HEK293 (cell line): ENCODE results near the gene PNLIPRP1.

Experiments
- BCL11A ChIP-seq: fragments of 450-650 bp; formaldehyde crosslinking; IDR thresholded peaks from 2 replicates; pipeline ENCODE4 v1.5.1; 2016; ENCODE audit warnings: low read depth, missing biosample characterization, missing genetic modification characterization
- GLIS2 ChIP-seq: fragments of 450-650 bp; formaldehyde crosslinking; IDR thresholded peaks from 2 replicates; pipeline ENCODE4 v1.5.1; 2016; ENCODE audit warnings: missing biosample characterization, missing genetic modification characterization
- REST ChIP-seq: fragments of 450-650 bp; formaldehyde crosslinking; IDR thresholded peaks from 2 replicates; pipeline ENCODE4 v1.5.1; 2016; ENCODE audit warnings: missing biosample characterization, missing genetic modification characterization
- TRIM28 ChIP-seq: IDR thresholded peaks from 2 replicates; pipeline ENCODE4 v1.6.1; 2011; ENCODE audit warnings: low read length, control low read depth, borderline replicate concordance
- ZNF138 ChIP-seq: fragments of 450-650 bp; formaldehyde crosslinking; IDR thresholded peaks from 2 replicates; pipeline ENCODE4 v1.5.1; 2016; ENCODE audit warnings: missing biosample characterization, missing genetic modification characterization, borderline replicate concordance
- ZNF202 ChIP-seq: fragments of 450-650 bp; formaldehyde crosslinking; IDR thresholded peaks from 2 replicates; pipeline ENCODE4 v1.5.1; 2016; ENCODE audit warnings: missing biosample characterization, missing genetic modification characterization, borderline replicate concordance
- ZNF274 ChIP-seq, 2 experiments: fragments of 200-500 bp in 1 of 2; fragments of 450-650 bp in 1 of 2; sonication (Bioruptor generic) in 1 of 2; formaldehyde crosslinking in 1 of 2; IDR thresholded peaks; 2 replicates each; pipeline versions ENCODE4 v1.5.1 to v1.6.1; 2014 to 2016; ENCODE audit warnings: borderline replicate concordance in 1 of 2, inconsistent platforms in 1 of 2, low read length in 1 of 2, missing biosample characterization in 1 of 2, missing genetic modification characterization in 1 of 2
- ZSCAN4 ChIP-seq: fragments of 450-650 bp; formaldehyde crosslinking; IDR thresholded peaks from 2 replicates; pipeline ENCODE4 v1.5.1; 2017; ENCODE audit warnings: missing biosample characterization, missing genetic modification characterization
- TF ChIP-seq, protein P1 (sequence below): fragments of 450-650 bp; formaldehyde crosslinking; IDR thresholded peaks from 2 replicates; pipeline ENCODE4 v1.5.1; 2016; ENCODE audit warnings: missing biosample characterization, missing genetic modification characterization
- TF ChIP-seq, protein P2 (sequence below): fragments of 450-650 bp; formaldehyde crosslinking; IDR thresholded peaks from 2 replicates; pipeline ENCODE4 v1.5.1; 2016; ENCODE audit warnings: missing biosample characterization, missing genetic modification characterization
- TF ChIP-seq, protein P3 (sequence below): fragments of 450-650 bp; IDR thresholded peaks from 2 replicates; pipeline ENCODE4 v1.5.1; 2018; ENCODE audit warnings: missing biosample characterization, missing genetic modification characterization

GRCh38 chr10:116625845-116626244 lies 35.1 kb downstream of the PNLIPRP1 start:
- TF ChIP-seq ZNF274 (IDR thresholded peaks at IDR 0.05; ENCODE audit: low read length) (no peak), ZNF274 (tag by site-specific recombination; IDR thresholded peaks at IDR 0.05; ENCODE audit: borderline replicate concordance) (no peak), GLIS2 (tag by site-specific recombination) (no peak), REST (tag by site-specific recombination) (no peak), TRIM28 (no peak), ZSCAN4 (tag by site-specific recombination) (no peak), BCL11A (tag by site-specific recombination) (no peak), ZNF202 (tag by site-specific recombination) (no peak), ZNF138 (no peak)
- TF ChIP-seq, protein P1, sequence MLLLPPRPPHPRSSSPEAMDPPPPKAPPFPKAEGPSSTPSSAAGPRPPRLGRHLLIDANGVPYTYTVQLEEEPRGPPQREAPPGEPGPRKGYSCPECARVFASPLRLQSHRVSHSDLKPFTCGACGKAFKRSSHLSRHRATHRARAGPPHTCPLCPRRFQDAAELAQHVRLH (tag by site-specific recombination), result no peak
- TF ChIP-seq, protein P2, sequence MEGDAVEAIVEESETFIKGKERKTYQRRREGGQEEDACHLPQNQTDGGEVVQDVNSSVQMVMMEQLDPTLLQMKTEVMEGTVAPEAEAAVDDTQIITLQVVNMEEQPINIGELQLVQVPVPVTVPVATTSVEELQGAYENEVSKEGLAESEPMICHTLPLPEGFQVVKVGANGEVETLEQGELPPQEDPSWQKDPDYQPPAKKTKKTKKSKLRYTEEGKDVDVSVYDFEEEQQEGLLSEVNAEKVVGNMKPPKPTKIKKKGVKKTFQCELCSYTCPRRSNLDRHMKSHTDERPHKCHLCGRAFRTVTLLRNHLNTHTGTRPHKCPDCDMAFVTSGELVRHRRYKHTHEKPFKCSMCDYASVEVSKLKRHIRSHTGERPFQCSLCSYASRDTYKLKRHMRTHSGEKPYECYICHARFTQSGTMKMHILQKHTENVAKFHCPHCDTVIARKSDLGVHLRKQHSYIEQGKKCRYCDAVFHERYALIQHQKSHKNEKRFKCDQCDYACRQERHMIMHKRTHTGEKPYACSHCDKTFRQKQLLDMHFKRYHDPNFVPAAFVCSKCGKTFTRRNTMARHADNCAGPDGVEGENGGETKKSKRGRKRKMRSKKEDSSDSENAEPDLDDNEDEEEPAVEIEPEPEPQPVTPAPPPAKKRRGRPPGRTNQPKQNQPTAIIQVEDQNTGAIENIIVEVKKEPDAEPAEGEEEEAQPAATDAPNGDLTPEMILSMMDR, result no peak
- TF ChIP-seq, protein P3, sequence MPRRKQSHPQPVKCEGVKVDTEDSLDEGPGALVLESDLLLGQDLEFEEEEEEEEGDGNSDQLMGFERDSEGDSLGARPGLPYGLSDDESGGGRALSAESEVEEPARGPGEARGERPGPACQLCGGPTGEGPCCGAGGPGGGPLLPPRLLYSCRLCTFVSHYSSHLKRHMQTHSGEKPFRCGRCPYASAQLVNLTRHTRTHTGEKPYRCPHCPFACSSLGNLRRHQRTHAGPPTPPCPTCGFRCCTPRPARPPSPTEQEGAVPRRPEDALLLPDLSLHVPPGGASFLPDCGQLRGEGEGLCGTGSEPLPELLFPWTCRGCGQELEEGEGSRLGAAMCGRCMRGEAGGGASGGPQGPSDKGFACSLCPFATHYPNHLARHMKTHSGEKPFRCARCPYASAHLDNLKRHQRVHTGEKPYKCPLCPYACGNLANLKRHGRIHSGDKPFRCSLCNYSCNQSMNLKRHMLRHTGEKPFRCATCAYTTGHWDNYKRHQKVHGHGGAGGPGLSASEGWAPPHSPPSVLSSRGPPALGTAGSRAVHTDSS, result no peak
